SK-N-MC (cell line): ENCODE measurements around the gene ARID1B.
"Not testable (repeated sequence)": the region's sequence is repeated elsewhere in the genome, so short reads cannot be mapped to it uniquely, and the experiment has no call there.

Experiments used
- EZH2 ChIP-seq: fragments of 200-600 bp; sonication (generic); IDR thresholded peaks from one replicate; pipeline ENCODE4 v1.6.1; 2017; ENCODE audit warnings: antibody characterized with exemption
- FOXP2 ChIP-seq: optimal IDR thresholded peaks from 2 replicates; pipeline ENCODE3; 2011; ENCODE audit warnings: mild to moderate bottlenecking, moderate library complexity; ENCODE audit not compliant: insufficient read depth; ENCODE audit errors: extremely low read length, control extremely low read depth

DNA sequence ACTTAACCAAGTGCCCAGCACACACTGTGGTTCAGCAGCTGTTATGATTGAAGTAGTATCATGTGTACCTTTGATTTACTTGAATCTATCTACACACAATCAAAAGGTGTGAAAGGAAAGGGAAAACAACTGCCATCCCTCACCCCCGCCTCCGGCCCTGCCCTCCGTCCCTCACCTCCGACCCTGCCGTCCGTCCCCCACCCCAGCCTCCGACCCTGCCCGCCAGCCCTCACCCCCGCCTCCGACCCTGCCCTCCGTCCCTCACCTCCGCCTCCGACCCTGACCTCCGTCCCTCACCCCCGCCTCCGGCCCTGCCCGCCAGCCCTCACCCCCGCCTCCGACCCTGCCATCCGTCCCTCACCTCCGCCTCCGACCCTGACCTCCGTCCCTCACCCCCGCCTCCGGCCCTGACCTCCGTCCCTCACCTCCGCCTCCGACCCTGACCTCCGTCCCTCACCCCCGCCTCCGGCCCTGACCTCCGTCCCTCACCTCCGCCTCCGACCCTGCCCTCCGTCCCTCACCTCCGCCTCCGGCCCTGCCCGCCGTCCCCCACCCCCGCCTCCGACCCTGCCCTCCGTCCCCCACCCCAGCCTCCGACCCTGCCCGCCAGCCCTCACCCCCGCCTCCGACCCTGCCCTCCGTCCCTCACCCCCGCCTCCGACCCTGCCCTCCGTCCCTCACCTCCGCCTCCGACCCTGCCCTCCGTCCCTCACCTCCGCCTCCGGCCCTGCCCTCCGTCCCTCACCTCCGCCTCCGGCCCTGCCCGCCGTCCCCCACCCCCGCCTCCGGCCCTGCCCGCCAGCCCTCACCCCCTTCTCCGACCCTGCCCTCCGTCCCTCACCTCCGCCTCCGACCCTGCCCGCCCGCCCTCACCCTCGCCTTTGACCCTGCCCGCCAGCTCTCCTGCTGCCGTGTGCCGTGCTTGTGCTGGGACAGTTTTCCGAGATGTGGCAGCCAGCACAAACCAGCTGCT lies 370.2 kb downstream of the ARID1B start:
- not testable (repeated sequence) for TF ChIP-seq EZH2, FOXP2
